PC-3 (cell line): ENCODE results near the gene FBXO2. TPM values are rescaled to one million over a fixed set of nuclear protein-coding genes. Genes with fewer than 3 reads are reported as not detected.

Experiments
- ATAC-seq: fragments of 200-7000 bp; cut with Tn5 transposase; 2 replicates; pipeline ENCODE4 v1.9.1; 2020; ENCODE audit warnings: mild to moderate bottlenecking, moderate library complexity
- BruUV-seq: library from RNA; stranded (reverse); fragments of 400-500 nt; replicated peaks from 2 replicates; lab custom pipeline; 2021; lab: Mats Ljungman, UMichigan
- CTCF ChIA-PET: fragments of 300-600 bp; sonication (Branson Sonifier 250); formaldehyde crosslinking; loops from one replicate; lab custom pipeline; 2022; ENCODE audit warnings: antibody characterized with exemption; lab: Charles Lee
- POLR2A ChIA-PET: fragments of 300-600 bp; sonication (Branson Sonifier 250); formaldehyde crosslinking; loops from one replicate; lab custom pipeline; 2022; ENCODE audit warnings: antibody characterized with exemption; ENCODE audit not compliant: unreplicated experiment; lab: Charles Lee
- DNase-seq: peaks from one replicate; pipeline ENCODE4 v3.0.0-alpha.2; 2015
- H2AFZ ChIP-seq: fragments of 300-600 bp; sonication (generic); 2 replicates; pipeline ENCODE4 v1.6.0; 2016; ENCODE audit warnings: antibody characterized with exemption, low read length
- H3F3A ChIP-seq: fragments of 300-600 bp; sonication (generic); one replicate; pipeline ENCODE4 v1.6.0; 2017; ENCODE audit warnings: antibody characterized with exemption, low read length, control low read depth, mild to moderate bottlenecking; ENCODE audit not compliant: unreplicated experiment
- H3K27ac ChIP-seq: fragments of 300-600 bp; sonication (generic); 2 replicates; pipeline ENCODE4 v1.5.1; 2016; ENCODE audit warnings: mild to moderate bottlenecking, low read length
- H3K27me3 ChIP-seq: fragments of 300-600 bp; sonication (generic); 2 replicates; pipeline ENCODE4 v1.6.1; 2016; ENCODE audit warnings: low read length, mixed read lengths
- H3K36me3 ChIP-seq: fragments of 300-600 bp; sonication (generic); 2 replicates; pipeline ENCODE4 v1.6.1; 2016; ENCODE audit warnings: low read depth, mixed run types, low read length, mixed read lengths
- H3K4me1 ChIP-seq: fragments of 300-600 bp; sonication (generic); 2 replicates; pipeline ENCODE4 v1.5.1; 2016; ENCODE audit warnings: low read length; ENCODE audit not compliant: insufficient read depth
- H3K4me2 ChIP-seq: fragments of 300-600 bp; sonication (generic); 2 replicates; pipeline ENCODE4 v1.6.0; 2016; ENCODE audit warnings: low read length
- H3K4me3 ChIP-seq: fragments of 300-600 bp; sonication (generic); 2 replicates; pipeline ENCODE4 v1.5.1; 2016; ENCODE audit warnings: mild to moderate bottlenecking, low read length, mixed read lengths
- H3K79me2 ChIP-seq: fragments of 300-600 bp; sonication (generic); 2 replicates; pipeline ENCODE4 v1.6.1; 2017; ENCODE audit warnings: low read length, mixed read lengths
- H3K9ac ChIP-seq: fragments of 300-600 bp; sonication (generic); 2 replicates; pipeline ENCODE4 v1.6.0; 2016; ENCODE audit warnings: mild to moderate bottlenecking, low read length
- H3K9me2 ChIP-seq: fragments of 300-600 bp; sonication (generic); replicated peaks from 2 replicates; pipeline ENCODE4 v1.6.1; 2016; ENCODE audit warnings: mixed run types, low read length, mixed read lengths
- H3K9me3 ChIP-seq: fragments of 300-600 bp; sonication (generic); 2 replicates; pipeline ENCODE4 v1.6.1; 2016; ENCODE audit warnings: low read length, mixed read lengths
- H4K20me1 ChIP-seq: fragments of 300-600 bp; sonication (generic); 2 replicates; pipeline ENCODE4 v1.6.1; 2016; ENCODE audit warnings: low read length, mixed read lengths
- EZH2 ChIP-seq: fragments of 300-600 bp; sonication (generic); IDR thresholded peaks from one replicate; pipeline ENCODE4 v1.6.1; 2017; ENCODE audit warnings: antibody characterized with exemption, mild to moderate bottlenecking, low read length; ENCODE audit not compliant: unreplicated experiment
- EZH2phosphoT487 ChIP-seq: fragments of 300-600 bp; sonication (generic); IDR thresholded peaks from 2 replicates; pipeline ENCODE4 v1.6.1; 2018; ENCODE audit warnings: mild to moderate bottlenecking, antibody characterized with exemption, low read length, borderline replicate concordance
- intact Hi-C: fragments of 100-400 bp; cut with micrococcal nuclease; formaldehyde crosslinking; loops from 2 replicates; pipeline ENCODE4 v1.9.0; 2023
- total RNA-seq: library from RNA; depleted of rRNA; stranded (reverse); fragments of >200 nt; gene quantifications from 2 replicates; pipeline ENCODE4 v1.2.3, GENCODE V29; 2014
- TF ChIP-seq, protein P1 (sequence below): fragments of 300-600 bp; sonication (generic); conservative IDR thresholded peaks from 2 replicates; pipeline ENCODE4 v1.5.1; 2017; ENCODE audit warnings: antibody characterized with exemption, low read depth, mild to moderate bottlenecking, low read length

FBXO2 gene
- total RNA-seq, 1 experiment from 2014 or later = 15.3 TPM

DNA sequence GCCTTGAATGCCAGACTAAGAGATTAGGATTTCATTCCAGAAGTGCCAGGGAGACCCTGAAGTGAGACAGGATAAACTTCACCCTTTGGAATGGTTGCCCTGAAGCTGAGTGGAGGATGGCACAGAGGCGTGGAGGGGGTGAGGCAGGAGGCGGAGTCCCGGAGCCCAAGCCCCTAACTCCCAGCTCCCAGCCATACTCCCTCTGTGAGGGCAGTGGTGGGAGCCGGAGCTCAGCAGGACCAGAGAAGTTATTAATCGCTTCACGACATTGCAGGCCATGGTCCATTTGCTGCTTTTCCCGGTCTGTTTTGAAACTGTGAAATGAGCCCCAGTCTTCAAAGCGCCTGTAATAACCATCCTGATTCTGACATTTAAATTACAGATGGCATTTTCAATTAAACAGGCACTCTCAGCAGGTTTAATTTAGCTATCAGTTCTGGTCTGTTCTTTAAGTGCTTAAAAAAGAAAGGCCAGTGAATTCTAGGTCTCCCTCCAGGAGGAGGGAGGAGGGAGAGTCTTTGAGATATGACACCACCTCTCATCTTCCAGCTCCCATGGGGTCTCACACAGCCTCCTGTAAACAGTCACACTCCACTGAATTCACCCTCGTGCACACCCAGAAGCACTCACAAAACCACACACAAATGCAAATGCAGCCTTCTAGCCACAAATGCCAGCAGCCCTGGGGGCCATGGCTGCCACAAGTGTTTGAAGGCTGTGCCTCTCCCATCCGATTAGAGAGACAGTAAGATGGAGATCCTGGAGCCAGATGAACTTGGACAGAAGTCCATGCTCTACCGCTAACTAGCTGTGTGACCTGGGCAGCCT, 19.6 kb downstream of the FBXO2 start:
- ChIA-PET CTCF (no interaction called here), POLR2A (no interaction called here)
- Histone ChIP-seq H3K9ac (no peak overlapping the region), H3K27me3 (peaks cover 40% of the 10 kb centered on the region), H4K20me1 (no peaks in the 10 kb centered on the region), H3K9me3 (no peaks in the 10 kb centered on the region), H2AFZ (no peak overlapping the region), H3K4me2 (no peak overlapping the region), H3K79me2 (no peaks in the 10 kb centered on the region), H3K4me3 (no peak overlapping the region), H3F3A (no peaks in the 10 kb centered on the region), H3K4me1 (no peaks in the 10 kb centered on the region), H3K27ac (no peak overlapping the region), H3K9me2 (no peaks in the 10 kb centered on the region), H3K36me3 (no peaks in the 10 kb centered on the region)
- TF ChIP-seq, protein P1, sequence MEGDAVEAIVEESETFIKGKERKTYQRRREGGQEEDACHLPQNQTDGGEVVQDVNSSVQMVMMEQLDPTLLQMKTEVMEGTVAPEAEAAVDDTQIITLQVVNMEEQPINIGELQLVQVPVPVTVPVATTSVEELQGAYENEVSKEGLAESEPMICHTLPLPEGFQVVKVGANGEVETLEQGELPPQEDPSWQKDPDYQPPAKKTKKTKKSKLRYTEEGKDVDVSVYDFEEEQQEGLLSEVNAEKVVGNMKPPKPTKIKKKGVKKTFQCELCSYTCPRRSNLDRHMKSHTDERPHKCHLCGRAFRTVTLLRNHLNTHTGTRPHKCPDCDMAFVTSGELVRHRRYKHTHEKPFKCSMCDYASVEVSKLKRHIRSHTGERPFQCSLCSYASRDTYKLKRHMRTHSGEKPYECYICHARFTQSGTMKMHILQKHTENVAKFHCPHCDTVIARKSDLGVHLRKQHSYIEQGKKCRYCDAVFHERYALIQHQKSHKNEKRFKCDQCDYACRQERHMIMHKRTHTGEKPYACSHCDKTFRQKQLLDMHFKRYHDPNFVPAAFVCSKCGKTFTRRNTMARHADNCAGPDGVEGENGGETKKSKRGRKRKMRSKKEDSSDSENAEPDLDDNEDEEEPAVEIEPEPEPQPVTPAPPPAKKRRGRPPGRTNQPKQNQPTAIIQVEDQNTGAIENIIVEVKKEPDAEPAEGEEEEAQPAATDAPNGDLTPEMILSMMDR = no peak
- TF ChIP-seq EZH2phosphoT487 (no peak), EZH2 (no peak)
- DNase-seq (no peak), ATAC-seq (no peak)
- no TSS peak for BruUV-seq
- intact Hi-C loops = no loop called here

DNA sequence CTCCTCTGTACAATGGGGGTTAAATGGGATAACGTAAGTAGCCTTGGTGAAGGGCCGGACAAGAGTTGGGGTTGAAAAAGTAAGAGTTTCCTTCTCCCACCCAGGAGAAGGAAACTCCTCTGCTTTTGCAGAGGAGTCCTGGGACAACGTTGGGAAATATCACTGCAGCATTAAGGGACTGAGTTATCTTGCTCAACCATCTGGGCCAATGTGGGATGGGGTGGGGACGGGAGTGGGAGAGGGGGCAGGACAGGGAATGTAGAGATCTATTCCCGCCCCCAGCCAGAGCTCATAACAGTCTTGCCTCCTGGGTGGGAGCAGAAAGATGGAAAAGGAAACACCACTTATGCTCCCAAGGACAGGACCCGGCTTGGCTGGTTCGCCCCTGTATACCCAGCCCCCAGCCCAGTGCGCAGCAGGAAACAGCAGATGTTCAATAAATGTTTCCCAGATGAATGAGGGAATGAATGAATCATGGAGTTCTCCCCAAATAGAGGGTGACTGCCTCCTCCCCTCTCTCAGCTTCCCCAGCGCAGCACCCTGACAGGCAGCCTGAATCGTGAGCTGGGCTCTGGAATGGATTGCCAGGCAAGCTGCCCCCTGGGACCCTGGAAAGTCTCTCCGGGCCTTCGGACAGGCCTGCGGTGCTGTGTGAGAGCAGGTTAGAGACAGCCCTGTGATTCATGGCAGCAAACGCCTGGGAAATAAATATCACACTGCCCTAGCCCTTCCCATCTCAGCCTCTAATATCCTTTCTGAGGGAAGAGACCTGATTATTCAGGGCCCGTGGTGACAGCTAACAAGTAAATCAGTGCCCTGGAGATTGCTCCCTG, 24.8 kb downstream of the FBXO2 start:
- intact Hi-C loops = no loop called here
- Histone ChIP-seq H3F3A (no peaks in the 10 kb centered on the region), H3K79me2 (no peaks in the 10 kb centered on the region), H4K20me1 (no peaks in the 10 kb centered on the region), H2AFZ (no peak overlapping the region), H3K9me3 (no peaks in the 10 kb centered on the region), H3K9me2 (no peaks in the 10 kb centered on the region), H3K4me1 (no peaks in the 10 kb centered on the region), H3K36me3 (no peaks in the 10 kb centered on the region), H3K27me3 (peaks cover 43% of the 10 kb centered on the region), H3K4me3 (no peak overlapping the region), H3K9ac (no peak overlapping the region), H3K27ac (no peak overlapping the region), H3K4me2 (no peak overlapping the region)
- DNase-seq (no peak), ATAC-seq (no peak)
- TF ChIP-seq EZH2 = no peak
- no peak for TF ChIP-seq EZH2phosphoT487
- TF ChIP-seq, protein P1 = no peak
- ChIA-PET CTCF (no interaction called here), POLR2A (no interaction called here)
- no TSS peak for BruUV-seq
